ENCODE measurements around the gene VWA5B2.
"Not testable (repeated sequence)": the region's sequence is repeated elsewhere in the genome, so short reads cannot be mapped to it uniquely, and the experiment has no call there.

Gene VWA5B2

DNA sequence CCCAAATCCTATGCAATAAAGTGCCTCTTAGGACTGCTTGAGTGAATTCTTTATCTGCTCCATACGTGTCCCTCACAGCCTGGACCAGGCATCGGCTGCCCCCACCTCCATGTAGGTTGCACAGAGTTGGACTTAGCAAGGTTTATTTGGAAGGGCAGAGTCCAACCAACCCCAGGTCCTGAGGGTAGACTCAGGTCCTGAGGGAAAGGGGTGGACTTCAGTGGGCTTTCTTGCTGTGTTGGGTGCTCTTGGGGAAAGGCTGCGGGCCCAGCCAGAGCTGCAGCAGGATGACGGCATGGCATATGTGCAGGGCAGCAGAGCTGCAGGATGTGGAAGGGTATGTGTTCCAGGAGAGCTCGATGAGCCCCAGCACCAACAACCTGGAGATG, 12.9 kb downstream of the VWA5B2 start:
- no peak for DNase-seq (ENCODE audit: low spot score)

- peak; percentile 88 for DNase-seq (ENCODE audit: low spot score)
Measured at GRCh38 chr3:184248454-184249411, 19.3 kb downstream of the VWA5B2 start, which contains the start of gene ALG3. Gene ALG3, minus strand, starts transcription at chr3:184248962. Its CDS starts 22 bp downstream, at chr3:184248940.

- peak; percentile 97 for DNase-seq (ENCODE audit: low spot score)
Measured at GRCh38 chr3:184249412-184250166, 20.2 kb downstream of the VWA5B2 start, which contains the start of gene EEF1AKMT4. Gene EEF1AKMT4, plus strand, starts transcription at chr3:184249672. Its CDS starts 23 bp downstream, at chr3:184249695.

GRCh38 chr3:184250167-184250828, 20.9 kb downstream of the VWA5B2 start:
- DNase-seq (ENCODE audit: low spot score), result peak; percentile 92

GRCh38 chr3:184255291-184256039, 26.1 kb downstream of the VWA5B2 start:
- DNase-seq (ENCODE audit: low spot score), result no peak

- no peak for DNase-seq (ENCODE audit: low spot score)
Measured at GRCh38 chr3:184257083-184257915, 27.9 kb downstream of the VWA5B2 start.

- no peak for DNase-seq (ENCODE audit: low spot score)
Measured at GRCh38 chr3:184258926-184259325, 29.5 kb downstream of the VWA5B2 start.

DNA sequence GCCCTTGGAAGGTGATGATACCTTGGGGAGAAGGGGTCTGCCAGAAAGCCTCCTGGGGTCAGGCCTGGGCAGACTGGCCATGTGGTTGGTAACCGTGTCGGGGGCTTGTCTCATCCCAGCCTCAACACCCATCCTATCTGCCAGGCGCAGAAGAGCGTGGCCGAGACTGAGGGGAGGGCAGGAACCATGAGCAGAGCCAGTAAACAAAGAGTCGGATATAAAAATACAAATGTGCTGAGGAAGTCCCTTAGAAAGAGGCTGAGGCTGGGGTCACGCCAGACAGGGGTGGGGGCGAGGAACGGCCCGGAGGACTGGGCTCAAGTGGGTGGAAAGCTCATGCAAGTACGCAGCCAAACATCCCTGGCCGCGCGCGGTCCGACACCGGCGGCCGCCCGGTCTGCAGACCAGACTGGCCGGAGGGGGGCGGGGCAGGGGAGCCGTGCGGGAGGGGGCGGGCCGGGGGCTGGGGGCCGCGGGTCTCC, 30.1 kb downstream of the VWA5B2 start:
- DNase-seq (ENCODE audit: low spot score), result no peak

GRCh38 chr3:184259878-184260723, 30.7 kb downstream of the VWA5B2 start:
- DNase-seq (ENCODE audit: low spot score), result peak; percentile 25

- no peak for DNase-seq (ENCODE audit: low spot score)
Measured at GRCh38 chr3:184260724-184261269, 31.4 kb downstream of the VWA5B2 start.

DNA sequence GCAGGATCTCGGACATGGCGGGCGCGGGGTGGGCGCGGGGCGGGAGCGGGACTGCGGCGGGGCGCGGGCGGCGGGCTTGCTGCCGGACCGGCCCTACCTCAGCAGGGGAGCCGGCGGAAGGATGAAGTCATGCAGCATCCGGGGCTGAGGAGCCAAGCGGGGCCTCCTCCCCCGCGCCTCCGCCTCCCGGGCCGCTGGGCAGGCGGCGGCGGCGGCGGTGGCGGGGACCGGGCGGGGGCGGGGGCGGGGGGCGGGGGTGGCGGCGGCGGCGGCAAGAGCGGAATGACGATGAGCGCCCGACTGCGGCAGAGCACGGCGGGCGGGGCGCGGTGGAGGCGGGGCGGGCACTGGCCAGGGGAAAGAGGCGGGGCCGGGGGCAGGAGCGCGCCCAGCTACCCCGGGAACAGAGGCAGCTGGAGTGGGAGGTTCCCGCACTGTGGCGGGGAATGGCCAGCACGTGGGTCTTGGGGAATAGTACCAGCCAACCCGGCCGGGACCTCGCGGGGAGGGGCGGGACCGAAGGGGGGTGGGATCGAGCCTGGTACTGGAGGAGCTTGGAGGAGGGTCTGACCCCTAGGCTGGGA, 32.0 kb downstream of the VWA5B2 start, which contains the start of gene CAMK2N2:
TSS of gene CAMK2N2 (minus strand) at position 284 of the 584 bp plus-strand sequence. CDS start at position 16, 268 bp downstream.
- DNase-seq (ENCODE audit: low spot score), result peak; percentile 43

- no peak for DNase-seq (ENCODE audit: low spot score)
Measured at GRCh38 chr3:184261854-184262763, 32.7 kb downstream of the VWA5B2 start.

DNA sequence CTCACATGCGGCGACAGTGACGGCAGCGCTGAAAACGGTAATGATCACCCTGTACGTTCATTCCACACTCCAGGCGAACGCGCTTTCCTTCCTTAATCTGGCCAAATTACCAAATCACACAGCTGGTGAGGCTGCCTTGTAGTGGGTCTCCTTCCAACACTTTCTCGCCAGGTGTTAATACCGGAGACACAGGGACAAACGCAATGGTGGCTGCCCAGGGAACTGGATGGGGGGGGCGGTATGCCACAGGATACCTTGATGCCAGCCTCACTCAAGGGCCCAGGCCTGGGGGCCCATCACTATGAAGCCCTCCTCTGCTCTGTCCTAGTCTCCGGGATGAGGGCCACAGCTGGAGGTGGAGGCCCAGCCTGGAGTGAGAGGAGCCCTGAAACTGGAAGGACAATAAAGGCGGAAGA, 33.4 kb downstream of the VWA5B2 start:
- DNase-seq (ENCODE audit: low spot score), result no peak

GRCh38 chr3:184267249-184267648, 37.9 kb downstream of the VWA5B2 start:
- DNase-seq (ENCODE audit: low spot score), result not testable (repeated sequence)

DNA sequence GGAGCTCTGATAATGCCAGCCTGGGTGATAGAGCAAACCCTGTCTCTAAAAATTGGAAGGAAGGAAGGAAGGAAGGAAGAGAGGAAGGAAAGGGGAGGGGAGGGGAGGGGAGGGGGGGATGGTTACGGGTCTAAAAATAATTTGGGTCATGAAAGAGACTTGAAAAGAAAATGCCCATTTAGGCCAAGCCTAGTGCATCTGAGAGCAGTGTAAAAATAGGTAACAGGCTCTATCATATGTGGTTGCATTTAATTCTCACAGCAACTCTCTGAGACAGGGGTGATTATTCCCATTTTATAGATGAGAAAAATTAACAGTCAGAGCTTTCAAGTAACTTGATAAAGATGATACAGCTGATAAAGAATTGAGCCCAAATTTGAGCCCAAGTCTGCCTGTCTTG, 42.9 kb downstream of the VWA5B2 start:
- DNase-seq (ENCODE audit: low spot score), result no peak

- no peak for DNase-seq (ENCODE audit: low spot score)
Measured at GRCh38 chr3:184275381-184275701, 46.0 kb downstream of the VWA5B2 start.

Data from CD4-positive, alpha-beta T cell treated with Interleukin-15 for 4 hours (primary cell).